CD4-positive, alpha-beta T cell (primary cell): ENCODE data around the gene MPC2. TPM values are rescaled to one million over a fixed set of nuclear protein-coding genes. Genes with fewer than 3 reads are reported as not detected.

Source experiments
- ATAC-seq: fragments of 200-7000 bp; cut with Tn5 transposase; one replicate; pipeline ENCODE4 v1.10.0; 2022; ENCODE audit warnings: mild to moderate bottlenecking; ENCODE audit not compliant: poor library complexity
- CTCF ChIA-PET: fragments of 350-600 bp; sonication (Branson Sonifier 250); formaldehyde crosslinking; loops from one replicate; lab custom pipeline; 2021; ENCODE audit warnings: antibody characterized with exemption, inconsistent platforms; lab: Charles Lee
- POLR2A ChIA-PET: fragments of 350-600 bp; sonication (Branson Sonifier 250); formaldehyde crosslinking; loops from one replicate; lab custom pipeline; 2021; ENCODE audit warnings: antibody characterized with exemption, inconsistent platforms; lab: Charles Lee
- DNase-seq, 14 experiments: peaks; one replicate each; pipeline ENCODE4 v3.0.0-alpha.2; 2013 to 2020; ENCODE audit warnings: mixed read lengths in 2 of 14
- H3K27ac ChIP-seq, 2 donors: one replicate each; pipeline versions ENCODE4 v1.5.1 to v1.7.0; 2013; ENCODE audit warnings: low read length in 2 of 2, low read depth in 1 of 2, mild to moderate bottlenecking in 1 of 2
- H3K27me3 ChIP-seq, 2 experiments: 1 replicate in 1 of 2; 2 replicates in 1 of 2; pipeline versions ENCODE4 v1.6.1 to v1.7.0; 2013; ENCODE audit warnings: low read length in 2 of 2, control low read depth in 1 of 2, mild to moderate bottlenecking in 1 of 2, moderate library complexity in 1 of 2; ENCODE audit not compliant: insufficient read depth in 2 of 2, control insufficient read depth in 1 of 2
- H3K36me3 ChIP-seq: one replicate; pipeline ENCODE4 v1.6.1; 2013; ENCODE audit warnings: low read length, control low read depth; ENCODE audit not compliant: insufficient read depth
- H3K4me1 ChIP-seq: one replicate; pipeline ENCODE4 v1.6.1; 2013; ENCODE audit warnings: low read length, control low read depth; ENCODE audit not compliant: insufficient read depth
- H3K4me3 ChIP-seq: one replicate; pipeline ENCODE4 v1.5.1; 2013; ENCODE audit warnings: mild to moderate bottlenecking, low read length, moderate library complexity
- H3K9me3 ChIP-seq, 2 experiments: 1 replicate in 1 of 2; 2 replicates in 1 of 2; pipeline versions ENCODE4 v1.6.1 to v1.7.0; 2013; ENCODE audit warnings: low read length in 2 of 2, mild to moderate bottlenecking in 2 of 2, control low read depth in 1 of 2, moderate library complexity in 1 of 2; ENCODE audit not compliant: control insufficient read depth in 1 of 2, insufficient read depth in 1 of 2
- H3K27ac Mint-ChIP-seq: one replicate; pipeline ENCODE4 v1.8.0; 2020; ENCODE audit warnings: mixed read lengths
- H3K27me3 Mint-ChIP-seq: one replicate; pipeline ENCODE4 v1.8.0; 2021; ENCODE audit warnings: mixed read lengths
- H3K36me3 Mint-ChIP-seq: one replicate; pipeline ENCODE4 v1.8.0; 2021; ENCODE audit warnings: low read depth, mixed read lengths
- H3K4me1 Mint-ChIP-seq: one replicate; pipeline ENCODE4 v1.8.0; 2021; ENCODE audit warnings: low read depth, mixed read lengths
- H3K4me3 Mint-ChIP-seq: one replicate; pipeline ENCODE4 v1.8.0; 2020; ENCODE audit warnings: mild to moderate bottlenecking, mixed read lengths
- H3K9me3 Mint-ChIP-seq: one replicate; pipeline ENCODE4 v1.8.0; 2020; ENCODE audit warnings: mixed read lengths
- CTCF ChIP-seq: fragments of 200-600 bp; IDR thresholded peaks from one replicate; pipeline ENCODE4 v1.8.0; 2022; ENCODE audit warnings: antibody characterized with exemption, mild to moderate bottlenecking
- intact Hi-C, 2 experiments: fragments of 100-400 bp; cut with DNase I in 1 of 2; cut with micrococcal nuclease in 1 of 2; formaldehyde crosslinking; loops; one replicate each; pipeline versions ENCODE4 v1.15.1 to v1.9.0; 2023 to 2025; cut with DNase I, micrococcal nuclease
- total RNA-seq, 174 experiments: library from RNA in 2 of 174; stranded (reverse) in 2 of 174; gene quantifications; one replicate each; pipeline ENCODE4 v1.2.3 and lab custom pipeline; 2021 to 2026

The MPC2 gene
- total RNA-seq, 2 experiments from 2014 or later = 54.4 to 54.8 TPM

- DNase-seq (no peak), ATAC-seq (no peak)
- CTCF ChIA-PET = no interaction called here
- H3K4me3 Mint-ChIP-seq = no peak overlapping the region
- intact Hi-C loops = no loop called here
- Histone ChIP-seq H3K27ac (no peak overlapping the region), H3K27me3 (no peaks in the 10 kb centered on the region), H3K36me3 (peaks cover 29% of the 10 kb centered on the region), H3K4me1 (no peaks in the 10 kb centered on the region), H3K4me3 (no peak overlapping the region), H3K9me3 (no peaks in the 10 kb centered on the region)
- no peak for TF ChIP-seq CTCF
- H3K27ac Mint-ChIP-seq = no peak overlapping the region
- POLR2A ChIA-PET = no interaction called here
- no peaks in the 10 kb centered on the region for H3K27me3 Mint-ChIP-seq
- no peaks in the 10 kb centered on the region for H3K4me1 Mint-ChIP-seq
- peaks cover 79% of the 10 kb centered on the region for H3K36me3 Mint-ChIP-seq
- no peaks in the 10 kb centered on the region for H3K9me3 Mint-ChIP-seq
These were observed 37.8 kb upstream of the MPC2 start for GRCh38 chr1:167974698-167975097.

GRCh38 chr1:167973832-167974231 lies 37.0 kb upstream of the MPC2 start:
- ATAC-seq (no peak), DNase-seq (no peak)
- no peaks in the 10 kb centered on the region for H3K27me3 ChIP-seq
- POLR2A ChIA-PET = no interaction called here
- Mint-ChIP-seq H3K36me3 (peaks cover 74% of the 10 kb centered on the region), H3K27ac (no peak overlapping the region), H3K4me1 (no peaks in the 10 kb centered on the region), H3K9me3 (no peaks in the 10 kb centered on the region), H3K4me3 (no peak overlapping the region), H3K27me3 (no peaks in the 10 kb centered on the region)
- intact Hi-C loops = no loop called here
- no peaks in the 10 kb centered on the region for H3K9me3 ChIP-seq
- no peaks in the 10 kb centered on the region for H3K4me1 ChIP-seq
- no peak for TF ChIP-seq CTCF
- H3K36me3 ChIP-seq = peaks cover 26% of the 10 kb centered on the region
- H3K27ac ChIP-seq = no peak overlapping the region
- CTCF ChIA-PET = no interaction called here
- H3K4me3 ChIP-seq = no peak overlapping the region

GRCh38 chr1:167968569-167968968 lies 31.7 kb upstream of the MPC2 start:
- Mint-ChIP-seq H3K4me1 (peaks cover 5% of the 10 kb centered on the region), H3K27me3 (no peaks in the 10 kb centered on the region), H3K9me3 (no peaks in the 10 kb centered on the region), H3K27ac (no peak overlapping the region), H3K36me3 (peaks cover 68% of the 10 kb centered on the region), H3K4me3 (no peak overlapping the region)
- H3K36me3 ChIP-seq = peaks cover 2% of the 10 kb centered on the region
- CTCF ChIA-PET = no interaction called here
- no peaks in the 10 kb centered on the region for H3K4me1 ChIP-seq
- no peaks in the 10 kb centered on the region for H3K9me3 ChIP-seq
- H3K4me3 ChIP-seq = no peak overlapping the region
- H3K27ac ChIP-seq = no peak overlapping the region
- POLR2A ChIA-PET = no interaction called here
- DNase-seq (no peak), ATAC-seq (no peak)
- H3K27me3 ChIP-seq = no peaks in the 10 kb centered on the region
- TF ChIP-seq CTCF = no peak
- intact Hi-C loops = no loop called here
